Cardiac muscle cell (in vitro differentiated cells and primary cell): ENCODE results near the gene RBM20. TPM values are rescaled to one million over a fixed set of nuclear protein-coding genes. Genes with fewer than 3 reads are reported as not detected.
A peak's percentile ranks its signal among the peaks of the same experiment; 100 is the strongest.

Experiments used
- DNase-seq, 2 donors: peaks; one replicate each; pipeline versions ENCODE4 v3.0.0 to v3.0.0-alpha.2; 2010 to 2017; ENCODE audit warnings: low read depth in 1 of 2, low spot score in 1 of 2
- H3K27ac ChIP-seq: fragments of 200-600 bp; sonication (generic); 2 replicates; pipeline ENCODE4 v1.5.1; 2016
- H3K27me3 ChIP-seq: fragments of 200-600 bp; sonication (generic); 2 replicates; pipeline ENCODE4 v1.6.0; 2016; ENCODE audit warnings: control low read depth
- H3K36me3 ChIP-seq: fragments of 200-600 bp; sonication (generic); 2 replicates; pipeline ENCODE4 v1.5.1; 2016; ENCODE audit warnings: control low read depth
- H3K4me1 ChIP-seq: fragments of 200-600 bp; sonication (generic); 2 replicates; pipeline ENCODE4 v1.8.1; 2017; ENCODE audit warnings: low read depth, mild to moderate bottlenecking, mixed run types
- H3K4me3 ChIP-seq: fragments of 200-600 bp; sonication (generic); 2 replicates; pipeline ENCODE4 v1.5.1; 2016; ENCODE audit warnings: mild to moderate bottlenecking
- H3K9me3 ChIP-seq: fragments of 200-600 bp; sonication (generic); 2 replicates; pipeline ENCODE4 v1.5.1; 2017; ENCODE audit warnings: low read depth, mild to moderate bottlenecking, control low read depth
- CTCF ChIP-seq: IDR thresholded peaks from 2 replicates; pipeline ENCODE4 v1.5.1; 2012; ENCODE audit warnings: low read depth, mild to moderate bottlenecking, low read length
- polyA plus RNA-seq: library from polyadenylated mRNA; unstranded; fragments of >200 nt; fragmentation: Nextera tagmentation; extraction: Ambion mirVana; gene quantifications from 2 replicates; pipeline ENCODE4 v1.2.1, GENCODE V29; 2016
- total RNA-seq: library from RNA; depleted of rRNA; stranded (reverse); fragments of >200 nt; gene quantifications from 2 replicates; pipeline ENCODE4 v1.2.3, GENCODE V29; 2016

The RBM20 gene
- total and polyA plus RNA-seq, 2 experiments from 2014 or later = 19.2 to 28.5 TPM

DNA sequence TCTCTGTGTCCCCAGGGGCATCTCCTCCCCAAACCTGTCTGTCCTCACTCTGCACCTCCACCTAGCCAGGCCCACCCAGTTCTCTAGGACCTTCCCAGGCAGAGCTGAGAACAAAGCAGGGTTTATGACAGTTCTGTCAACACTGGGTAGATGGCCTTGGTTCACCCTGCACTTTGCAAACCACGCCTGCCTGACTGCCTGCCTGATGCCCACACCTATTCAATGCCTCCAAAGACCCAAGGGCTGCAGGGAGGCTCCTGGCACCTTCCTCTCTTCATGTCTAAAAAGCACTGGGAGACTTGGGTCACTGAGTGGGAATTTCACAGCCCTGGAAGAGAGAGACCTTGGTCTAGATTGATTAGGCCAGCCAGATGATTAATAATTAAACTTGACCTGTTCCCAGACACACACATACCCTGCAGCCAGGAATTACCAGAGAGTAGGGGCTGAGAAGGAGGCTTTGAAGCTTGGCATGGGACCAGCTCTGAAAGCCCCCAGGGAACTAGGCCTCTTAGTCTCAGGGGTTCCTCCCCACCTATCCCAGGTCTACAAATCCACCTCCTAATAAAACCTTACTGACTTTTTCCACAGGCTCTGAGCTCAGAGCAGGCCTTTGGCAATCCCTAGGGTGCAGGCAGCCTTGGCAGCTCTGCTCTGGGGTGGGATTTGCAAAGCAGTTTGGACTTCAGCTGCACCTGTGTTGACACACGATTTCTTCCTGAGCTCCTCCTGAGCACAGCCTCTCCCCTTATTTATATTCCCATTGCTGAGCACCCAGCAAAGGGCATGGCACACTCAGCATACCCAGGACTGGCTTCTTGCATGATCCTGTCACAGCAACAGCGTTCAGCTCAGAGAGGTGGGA lies 201.9 kb downstream of the RBM20 start:
- Histone ChIP-seq H3K27ac (no peak overlapping the region), H3K27me3 (no peaks in the 10 kb centered on the region), H3K9me3 (no peaks in the 10 kb centered on the region), H3K4me3 (no peak overlapping the region), H3K36me3 (no peaks in the 10 kb centered on the region), H3K4me1 (peaks cover under 1% of the 10 kb centered on the region)
- no peak for TF ChIP-seq CTCF
- DNase-seq = no peak

- no peak overlapping the region for H3K27ac ChIP-seq
- H3K36me3 ChIP-seq = no peaks in the 10 kb centered on the region
- H3K4me1 ChIP-seq = peaks cover 8% of the 10 kb centered on the region
- no peaks in the 10 kb centered on the region for H3K27me3 ChIP-seq
- no peak overlapping the region for H3K4me3 ChIP-seq
- no peak for DNase-seq
- no peak for TF ChIP-seq CTCF
- H3K9me3 ChIP-seq = no peaks in the 10 kb centered on the region
Measured at GRCh38 chr10:110847374-110847773, 203.2 kb downstream of the RBM20 start.

GRCh38 chr10:110848106-110848505 lies 204.0 kb downstream of the RBM20 start:
- TF ChIP-seq CTCF = no peak
- Histone ChIP-seq H3K36me3 (no peaks in the 10 kb centered on the region), H3K4me3 (no peak overlapping the region), H3K9me3 (no peaks in the 10 kb centered on the region), H3K27ac (no peak overlapping the region), H3K4me1 (peaks cover 8% of the 10 kb centered on the region), H3K27me3 (no peaks in the 10 kb centered on the region)
- DNase-seq = no peak

GRCh38 chr10:110850099-110850498 lies 206.0 kb downstream of the RBM20 start:
- H3K4me3 ChIP-seq = no peak overlapping the region
- H3K27ac ChIP-seq = no peak overlapping the region
- no peaks in the 10 kb centered on the region for H3K9me3 ChIP-seq
- no peaks in the 10 kb centered on the region for H3K36me3 ChIP-seq
- no peaks in the 10 kb centered on the region for H3K27me3 ChIP-seq
- no peak for TF ChIP-seq CTCF
- H3K4me1 ChIP-seq = peaks cover 8% of the 10 kb centered on the region
- no peak for DNase-seq

DNA sequence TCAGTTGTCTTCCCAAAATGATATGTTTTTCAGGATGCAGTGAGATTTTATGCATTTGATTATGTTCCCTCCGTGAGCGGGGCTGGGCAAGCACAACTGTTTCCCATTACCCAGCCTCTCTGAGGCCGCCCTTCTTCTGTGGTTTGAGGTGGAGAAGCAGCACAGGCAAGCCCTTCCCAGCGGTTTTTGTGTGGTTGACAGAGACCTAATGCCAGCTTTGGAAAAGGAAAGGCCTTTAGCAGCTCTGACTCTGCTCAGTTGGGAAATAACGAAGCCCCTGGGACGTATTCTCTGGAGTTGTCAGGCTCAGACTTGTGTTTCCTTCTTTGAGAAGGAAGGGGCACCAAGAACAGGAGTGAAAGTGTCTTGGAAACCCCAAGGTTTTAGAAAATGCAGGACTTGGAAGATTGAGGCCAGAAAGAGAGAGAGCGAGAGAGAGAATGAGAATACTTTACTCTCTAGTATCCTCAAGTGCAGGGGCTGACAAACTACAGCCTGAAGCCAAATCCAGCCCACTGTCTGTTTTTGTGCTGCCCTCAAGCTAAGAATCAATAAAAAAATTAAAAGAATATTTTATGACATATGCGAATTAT lies 207.0 kb downstream of the RBM20 start:
- Histone ChIP-seq H3K4me1 (peaks cover 8% of the 10 kb centered on the region), H3K9me3 (no peaks in the 10 kb centered on the region), H3K27me3 (no peaks in the 10 kb centered on the region), H3K4me3 (no peak overlapping the region), H3K27ac (peak overlapping the region; percentile 71), H3K36me3 (no peaks in the 10 kb centered on the region)
- no peak for TF ChIP-seq CTCF
- no peak for DNase-seq
